SK-N-SH treated with all-trans-retinoic acid at 6 μM for 48 hours (cell line): ENCODE results near the gene AHI1.

Experiments
- GLIS3 ChIP-seq: fragments of 250-450 bp; sonication (Bioruptor Pico); IDR thresholded peaks from 2 replicates; pipeline ENCODE4 v1.5.0; 2020; ENCODE audit warnings: mild to moderate bottlenecking, moderate library complexity
- RARB ChIP-seq: fragments of 250-450 bp; sonication (Bioruptor Pico); IDR thresholded peaks from 2 replicates; pipeline ENCODE4 v1.8.0; 2021; ENCODE audit warnings: mild to moderate bottlenecking, moderate library complexity
- ZFP3 ChIP-seq: fragments of 250-450 bp; sonication (Bioruptor Pico); IDR thresholded peaks from 2 replicates; pipeline ENCODE4 v1.5.0; 2020; ENCODE audit warnings: mild to moderate bottlenecking, moderate library complexity
- ZFP30 ChIP-seq: fragments of 450-650 bp; formaldehyde crosslinking; IDR thresholded peaks from 2 replicates; pipeline ENCODE4 v1.5.0; 2022; ENCODE audit warnings: mild to moderate bottlenecking, moderate library complexity
- ZNF565 ChIP-seq: fragments of 450-650 bp; formaldehyde crosslinking; conservative IDR thresholded peaks from 2 replicates; pipeline ENCODE4 v1.5.0; 2020; ENCODE audit warnings: low read depth, mild to moderate bottlenecking, moderate library complexity
- ZNF8 ChIP-seq: fragments of 450-650 bp; formaldehyde crosslinking; IDR thresholded peaks from 2 replicates; pipeline ENCODE4 v1.5.0; 2020; ENCODE audit warnings: mild to moderate bottlenecking, moderate library complexity
- TF ChIP-seq, protein P1 (sequence below): fragments of 250-450 bp; sonication (Bioruptor Pico); IDR thresholded peaks from 2 replicates; pipeline ENCODE4 v1.8.0; 2020; ENCODE audit warnings: mild to moderate bottlenecking, moderate library complexity, borderline replicate concordance
- TF ChIP-seq, protein P2 (sequence below): fragments of 250-450 bp; sonication (Bioruptor Pico); IDR thresholded peaks from 2 replicates; pipeline ENCODE4 v1.5.1; 2021; ENCODE audit warnings: mild to moderate bottlenecking, moderate library complexity

DNA sequence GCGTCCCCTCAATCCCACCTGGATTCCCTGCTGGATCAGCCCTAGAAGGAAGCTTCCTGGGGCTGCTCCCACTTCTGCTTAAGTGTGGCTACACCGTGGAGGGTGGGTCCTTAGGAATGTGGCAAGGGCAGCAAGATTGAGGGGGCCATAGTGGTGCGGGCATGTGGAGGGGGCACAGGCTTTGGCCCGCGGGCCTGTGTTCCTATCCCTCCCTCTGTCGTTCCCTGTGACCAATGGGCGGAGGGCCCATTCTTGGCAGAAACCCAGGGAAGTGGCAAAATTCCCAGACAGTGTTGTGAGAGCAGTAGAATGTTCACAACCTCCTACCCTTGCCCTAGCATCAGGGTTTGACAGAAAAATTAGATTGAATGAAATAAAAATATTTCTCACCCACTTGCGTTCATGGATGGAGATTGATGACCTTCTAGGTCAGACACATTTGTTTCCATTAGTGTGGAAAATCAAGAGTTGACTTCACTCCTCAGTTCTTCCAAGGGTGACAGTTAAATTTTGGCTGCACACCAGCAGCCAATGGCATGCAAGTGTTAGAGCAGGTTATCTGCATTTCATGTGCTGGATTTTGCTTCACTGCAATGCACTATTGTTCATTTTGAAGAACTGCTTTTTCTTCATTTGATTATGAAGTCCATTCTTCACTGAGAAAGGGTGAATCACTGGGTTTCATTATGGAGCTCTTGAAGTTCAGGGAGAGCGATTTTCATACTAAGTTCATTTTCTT lies 49.3 kb upstream of the AHI1 start:
- no peak for TF ChIP-seq RARB (CRISPR knock-in tag)
- no peak for TF ChIP-seq GLIS3
- TF ChIP-seq ZNF8 (CRISPR knock-in tag): no peak
- no peak for TF ChIP-seq ZNF565 (CRISPR knock-in tag)
- no peak for TF ChIP-seq ZFP3 (CRISPR knock-in tag)
- TF ChIP-seq, protein P1, sequence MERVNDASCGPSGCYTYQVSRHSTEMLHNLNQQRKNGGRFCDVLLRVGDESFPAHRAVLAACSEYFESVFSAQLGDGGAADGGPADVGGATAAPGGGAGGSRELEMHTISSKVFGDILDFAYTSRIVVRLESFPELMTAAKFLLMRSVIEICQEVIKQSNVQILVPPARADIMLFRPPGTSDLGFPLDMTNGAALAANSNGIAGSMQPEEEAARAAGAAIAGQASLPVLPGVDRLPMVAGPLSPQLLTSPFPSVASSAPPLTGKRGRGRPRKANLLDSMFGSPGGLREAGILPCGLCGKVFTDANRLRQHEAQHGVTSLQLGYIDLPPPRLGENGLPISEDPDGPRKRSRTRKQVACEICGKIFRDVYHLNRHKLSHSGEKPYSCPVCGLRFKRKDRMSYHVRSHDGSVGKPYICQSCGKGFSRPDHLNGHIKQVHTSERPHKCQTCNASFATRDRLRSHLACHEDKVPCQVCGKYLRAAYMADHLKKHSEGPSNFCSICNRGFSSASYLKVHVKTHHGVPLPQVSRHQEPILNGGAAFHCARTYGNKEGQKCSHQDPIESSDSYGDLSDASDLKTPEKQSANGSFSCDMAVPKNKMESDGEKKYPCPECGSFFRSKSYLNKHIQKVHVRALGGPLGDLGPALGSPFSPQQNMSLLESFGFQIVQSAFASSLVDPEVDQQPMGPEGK (CRISPR knock-in tag): no peak
- no peak for TF ChIP-seq ZFP30 (CRISPR knock-in tag)
- TF ChIP-seq, protein P2, sequence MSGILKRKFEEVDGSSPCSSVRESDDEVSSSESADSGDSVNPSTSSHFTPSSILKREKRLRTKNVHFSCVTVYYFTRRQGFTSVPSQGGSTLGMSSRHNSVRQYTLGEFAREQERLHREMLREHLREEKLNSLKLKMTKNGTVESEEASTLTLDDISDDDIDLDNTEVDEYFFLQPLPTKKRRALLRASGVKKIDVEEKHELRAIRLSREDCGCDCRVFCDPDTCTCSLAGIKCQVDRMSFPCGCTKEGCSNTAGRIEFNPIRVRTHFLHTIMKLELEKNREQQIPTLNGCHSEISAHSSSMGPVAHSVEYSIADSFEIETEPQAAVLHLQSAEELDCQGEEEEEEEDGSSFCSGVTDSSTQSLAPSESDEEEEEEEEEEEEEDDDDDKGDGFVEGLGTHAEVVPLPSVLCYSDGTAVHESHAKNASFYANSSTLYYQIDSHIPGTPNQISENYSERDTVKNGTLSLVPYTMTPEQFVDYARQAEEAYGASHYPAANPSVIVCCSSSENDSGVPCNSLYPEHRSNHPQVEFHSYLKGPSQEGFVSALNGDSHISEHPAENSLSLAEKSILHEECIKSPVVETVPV (CRISPR knock-in tag): no peak
